GM10266 (cell line): Measurements from ENCODE around the gene PRIMA1.

Experiments
- DNase-seq: peaks from one replicate; pipeline ENCODE4 v3.0.0; 2012; ENCODE audit errors: extremely low spot score
- CTCF ChIP-seq: IDR thresholded peaks from 2 replicates; pipeline ENCODE4 v1.5.1; 2012; ENCODE audit warnings: mild to moderate bottlenecking, low read depth; ENCODE audit not compliant: control insufficient read depth, insufficient read depth; ENCODE audit errors: missing control alignments

The PRIMA1 gene

GRCh38 chr14:93675651-93676050 is 112.6 kb downstream of the PRIMA1 start:
- TF ChIP-seq CTCF, result no peak

GRCh38 chr14:93674343-93674742 is 113.9 kb downstream of the PRIMA1 start:
- no peak for DNase-seq
- no peak for TF ChIP-seq CTCF

More at GRCh38 chr14:93675651-93676050, 112.6 kb downstream of the PRIMA1 start:
- no peak for DNase-seq

- no peak for TF ChIP-seq CTCF
- DNase-seq, result no peak
These were observed 118.7 kb downstream of the PRIMA1 start for GRCh38 chr14:93669632-93670031.
